GM12892 (cell line): ENCODE results near the gene DESI1.

Experiments
- POLR2A ChIP-seq: IDR thresholded peaks from 2 replicates; pipeline ENCODE4 v1.6.1; 2011; ENCODE audit warnings: low read depth, low read length, control low read depth
- POLR2AphosphoS5 ChIP-seq: IDR thresholded peaks from 2 replicates; pipeline ENCODE4 v1.6.1; 2011; ENCODE audit warnings: low read depth, low read length, control low read depth
- TAF1 ChIP-seq: IDR thresholded peaks from 2 replicates; pipeline ENCODE4 v1.6.1; 2011; ENCODE audit warnings: low read depth, mild to moderate bottlenecking, control low read depth, low read length, borderline replicate concordance

DNA sequence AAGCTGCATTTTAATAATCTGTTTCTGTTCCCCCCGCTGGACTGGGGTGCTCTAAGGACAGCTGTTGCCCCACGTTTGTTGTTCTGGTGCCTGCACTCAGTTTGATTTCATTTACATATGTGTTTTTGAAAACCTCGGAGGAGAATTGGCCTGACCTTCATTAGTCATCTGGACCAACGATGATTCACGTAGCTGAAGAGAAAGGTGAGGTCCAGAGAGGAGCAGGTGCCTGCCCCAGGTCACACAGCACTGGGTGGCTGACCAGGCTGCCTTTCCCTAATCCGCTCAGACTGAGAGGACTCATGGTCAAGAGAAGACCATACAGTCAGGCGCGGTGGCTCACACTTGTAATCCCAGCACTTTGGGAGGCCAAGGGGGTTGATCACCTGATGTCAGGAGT lies 56.3 kb downstream of the DESI1 start:
- TF ChIP-seq POLR2AphosphoS5 (no peak), POLR2A (no peak), TAF1 (no peak)
